KOPT-K1 (cell line): Measurements from ENCODE around the gene BPTF.
"Not testable (repeated sequence)": the region's sequence is repeated elsewhere in the genome, so short reads cannot be mapped to it uniquely, and the experiment has no call there.

ENCODE experiments used
- H3K27ac ChIP-seq: fragments of 200-600 bp; sonication (generic); 2 replicates; pipeline ENCODE4 v1.5.1; 2016; ENCODE audit warnings: antibody characterized with exemption, mild to moderate bottlenecking, low read depth, low read length; ENCODE audit not compliant: poor library complexity, severe bottlenecking
- H3K36me3 ChIP-seq: fragments of 200-600 bp; sonication (generic); 2 replicates; pipeline ENCODE4 v1.5.1; 2017; ENCODE audit warnings: antibody characterized with exemption, mild to moderate bottlenecking, low read length, moderate library complexity; ENCODE audit not compliant: insufficient read depth
- H3K9me3 ChIP-seq: fragments of 200-600 bp; sonication (generic); 2 replicates; pipeline ENCODE4 v1.5.1; 2017; ENCODE audit warnings: antibody characterized with exemption, low read length, mild to moderate bottlenecking; ENCODE audit not compliant: insufficient read depth, poor library complexity, severe bottlenecking

Gene BPTF

GRCh38 chr17:67950945-67951344, 125.6 kb downstream of the BPTF start:
- Histone ChIP-seq H3K36me3 (peaks cover 99% of the 10 kb centered on the region), H3K9me3 (no peaks in the 10 kb centered on the region), H3K27ac (no peak overlapping the region)

DNA sequence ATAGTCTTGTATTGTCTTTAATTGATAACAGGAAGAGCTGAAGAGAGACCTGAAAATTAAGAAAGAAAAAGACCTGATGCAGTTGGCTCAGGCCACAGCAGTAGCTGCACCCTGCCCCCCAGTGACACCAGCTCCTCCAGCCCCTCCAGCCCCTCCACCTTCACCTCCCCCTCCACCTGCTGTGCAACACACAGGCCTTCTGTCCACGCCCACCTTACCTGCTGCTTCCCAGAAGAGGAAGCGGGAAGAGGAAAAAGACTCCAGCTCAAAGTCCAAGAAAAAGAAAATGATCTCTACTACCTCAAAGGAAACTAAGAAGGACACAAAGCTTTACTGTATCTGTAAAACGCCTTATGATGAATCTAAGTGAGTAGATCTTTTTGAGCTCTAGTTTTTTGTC, 134.2 kb downstream of the BPTF start:
- Histone ChIP-seq H3K27ac (no peak overlapping the region), H3K9me3 (no peaks in the 10 kb centered on the region), H3K36me3 (peaks cover 89% of the 10 kb centered on the region)

GRCh38 chr17:67960276-67960675, 135.0 kb downstream of the BPTF start:
- H3K9me3 ChIP-seq, H3K27ac ChIP-seq: not testable (repeated sequence)
- peaks cover 89% of the 10 kb centered on the region for H3K36me3 ChIP-seq

GRCh38 chr17:67962156-67962555, 136.9 kb downstream of the BPTF start:
- H3K36me3 ChIP-seq, result peaks cover 91% of the 10 kb centered on the region
- H3K27ac ChIP-seq, result not testable (repeated sequence)

DNA sequence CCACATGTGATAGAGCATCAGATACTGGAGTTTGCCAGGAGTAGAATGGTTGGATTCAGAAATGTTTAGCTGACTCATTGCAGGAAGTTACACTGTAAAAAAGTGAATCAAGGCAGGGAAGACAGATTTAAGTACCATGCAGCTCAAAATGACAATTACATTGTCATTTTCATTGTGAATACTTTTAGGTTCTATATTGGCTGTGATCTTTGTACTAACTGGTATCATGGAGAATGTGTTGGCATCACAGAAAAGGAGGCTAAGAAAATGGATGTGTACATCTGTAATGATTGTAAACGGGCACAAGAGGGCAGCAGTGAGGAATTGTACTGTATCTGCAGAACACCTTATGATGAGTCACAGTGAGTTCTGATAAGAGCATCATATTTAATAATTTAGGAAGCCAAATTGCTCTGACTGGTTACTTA, 137.9 kb downstream of the BPTF start:
- H3K27ac ChIP-seq, H3K9me3 ChIP-seq: not testable (repeated sequence)
- H3K36me3 ChIP-seq, result peaks cover 91% of the 10 kb centered on the region

More at GRCh38 chr17:67962156-67962555, 136.9 kb downstream of the BPTF start:
- not testable (repeated sequence) for H3K9me3 ChIP-seq

- Histone ChIP-seq H3K9me3 (no peaks in the 10 kb centered on the region), H3K27ac (no peak overlapping the region), H3K36me3 (peaks cover 90% of the 10 kb centered on the region)
Measured at GRCh38 chr17:67970783-67971182, 145.5 kb downstream of the BPTF start.

- Histone ChIP-seq H3K36me3 (peaks cover 88% of the 10 kb centered on the region), H3K27ac (no peak overlapping the region)
Measured at GRCh38 chr17:67974185-67974584, 148.9 kb downstream of the BPTF start.

DNA sequence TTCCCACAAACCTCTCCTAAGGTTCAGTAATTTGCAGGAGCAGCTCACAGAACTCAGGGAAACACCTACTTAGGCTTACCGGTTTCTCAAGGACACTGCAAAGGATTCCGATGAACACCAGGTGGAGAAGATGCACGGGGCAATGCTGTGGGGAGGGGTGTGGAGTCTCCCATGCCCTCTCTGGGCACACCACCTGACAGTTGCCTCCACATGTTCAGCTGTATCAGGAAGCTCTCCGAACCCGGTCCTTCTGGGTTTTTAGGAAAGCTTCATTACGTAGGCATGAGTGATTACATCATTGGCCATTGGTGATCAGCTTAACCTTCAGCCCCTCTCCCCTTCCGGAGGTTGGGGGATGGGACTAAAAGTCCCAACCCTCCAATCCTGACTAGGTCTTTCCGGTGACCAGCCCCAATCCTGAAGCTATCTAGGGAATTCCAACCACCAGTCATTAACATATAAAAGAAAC, 149.3 kb downstream of the BPTF start:
- Histone ChIP-seq H3K9me3 (no peaks in the 10 kb centered on the region), H3K36me3 (peaks cover 88% of the 10 kb centered on the region), H3K27ac (no peak overlapping the region)

More at GRCh38 chr17:67974185-67974584, 148.9 kb downstream of the BPTF start:
- no peaks in the 10 kb centered on the region for H3K9me3 ChIP-seq

- not testable (repeated sequence) for H3K9me3 ChIP-seq, H3K27ac ChIP-seq
- H3K36me3 ChIP-seq, result peaks cover 89% of the 10 kb centered on the region
Measured at GRCh38 chr17:67976306-67976705, 151.0 kb downstream of the BPTF start.

GRCh38 chr17:67980456-67980855, 155.2 kb downstream of the BPTF start:
- Histone ChIP-seq H3K36me3 (peaks cover 75% of the 10 kb centered on the region), H3K9me3 (no peaks in the 10 kb centered on the region), H3K27ac (no peak overlapping the region)

DNA sequence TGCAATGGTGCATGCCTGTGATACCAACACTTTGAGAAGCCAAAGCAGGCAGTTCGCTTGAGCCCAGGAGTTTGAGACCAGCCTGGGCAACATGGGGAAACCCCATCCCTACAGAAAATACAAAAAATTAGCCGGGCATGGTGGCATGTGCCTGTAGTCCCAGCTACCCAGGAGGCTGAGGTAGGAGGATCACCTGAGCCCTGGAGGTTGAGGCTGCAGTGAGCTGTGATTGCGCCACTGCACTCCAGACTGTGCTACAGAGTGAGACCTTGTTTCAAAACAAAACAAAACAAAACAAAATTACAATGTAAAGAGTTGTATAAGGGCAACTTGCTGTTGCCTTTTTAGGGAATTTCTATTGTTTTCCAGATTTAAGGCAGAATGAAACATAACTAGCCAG, 155.6 kb downstream of the BPTF start:
- H3K9me3 ChIP-seq, H3K27ac ChIP-seq: not testable (repeated sequence)
- H3K36me3 ChIP-seq, result peaks cover 71% of the 10 kb centered on the region

DNA sequence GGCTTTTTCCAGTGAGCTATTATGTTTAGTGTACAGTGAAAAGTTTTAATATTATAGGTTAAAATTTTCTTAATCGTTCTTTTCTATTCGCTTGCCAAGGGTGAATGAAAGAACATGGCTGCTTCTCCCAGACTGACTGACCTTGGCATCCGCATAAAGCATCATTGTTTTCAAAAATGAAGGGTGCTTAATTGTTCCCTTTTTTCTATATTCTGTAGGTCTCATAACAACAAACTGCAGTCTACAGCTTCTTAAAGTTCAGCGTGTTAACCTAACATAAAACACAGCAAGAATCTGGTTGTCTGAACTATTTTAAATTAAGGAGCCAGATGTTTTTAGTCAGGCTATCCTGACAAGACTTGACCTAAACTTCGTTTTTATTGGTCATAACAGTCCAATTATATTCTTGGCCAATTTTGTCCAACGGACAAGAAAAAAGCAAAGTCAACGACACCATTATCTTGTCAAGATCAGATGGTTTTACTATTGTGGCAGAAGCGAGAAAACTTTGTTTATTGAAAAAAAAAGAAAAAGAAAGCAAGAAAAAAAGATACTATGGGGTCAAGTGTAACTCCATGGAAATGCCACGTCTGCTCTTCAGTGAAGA, 156.8 kb downstream of the BPTF start:
- Histone ChIP-seq H3K27ac (no peak overlapping the region), H3K36me3 (peaks cover 58% of the 10 kb centered on the region), H3K9me3 (no peaks in the 10 kb centered on the region)

GRCh38 chr17:67982686-67983382, 157.5 kb downstream of the BPTF start:
- peaks cover 54% of the 10 kb centered on the region for H3K36me3 ChIP-seq
- H3K9me3 ChIP-seq, result no peaks in the 10 kb centered on the region
- no peak overlapping the region for H3K27ac ChIP-seq

DNA sequence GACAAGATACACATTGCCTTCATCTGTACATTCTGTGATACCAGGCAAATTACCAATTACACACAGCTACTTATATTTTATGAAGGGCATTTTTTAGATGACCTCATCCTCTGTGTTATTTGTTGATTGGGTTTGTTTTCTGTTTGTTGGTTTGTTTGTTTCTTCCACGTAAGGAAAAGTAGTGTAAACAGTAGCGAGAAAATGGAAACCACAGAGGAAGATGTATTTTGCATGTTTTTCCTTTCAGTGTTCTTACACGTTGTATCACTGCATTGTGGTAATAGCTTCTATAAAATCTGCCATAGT, 158.0 kb downstream of the BPTF start:
- no peak overlapping the region for H3K27ac ChIP-seq
- no peaks in the 10 kb centered on the region for H3K9me3 ChIP-seq
- peaks cover 53% of the 10 kb centered on the region for H3K36me3 ChIP-seq

GRCh38 chr17:67990909-67991308, 165.6 kb downstream of the BPTF start:
- Histone ChIP-seq H3K9me3 (no peaks in the 10 kb centered on the region), H3K36me3 (no peaks in the 10 kb centered on the region), H3K27ac (no peak overlapping the region)

GRCh38 chr17:67992548-67993152, 167.3 kb downstream of the BPTF start:
- H3K36me3 ChIP-seq, result no peaks in the 10 kb centered on the region
- peak overlapping the region; percentile 31 for H3K27ac ChIP-seq
- H3K9me3 ChIP-seq, result no peaks in the 10 kb centered on the region
